HEK293 (cell line): ENCODE measurements around the gene CACNA1F.

Source experiments
- CTCF ChIA-PET: fragments of 350-600 bp; formaldehyde crosslinking; extraction: SDS; loops from one replicate; lab custom pipeline; 2021; ENCODE audit warnings: antibody characterized with exemption; lab: Yijun Ruan, JAX
- POLR2A ChIA-PET: fragments of 300-600 bp; formaldehyde crosslinking; extraction: SDS; loops from one replicate; lab custom pipeline; 2020; ENCODE audit warnings: antibody characterized with exemption, inconsistent platforms; lab: Yijun Ruan, JAX
- H3K27ac ChIP-seq: fragments of 200-500 bp; sonication (Bioruptor generic); 2 replicates; pipeline ENCODE4 v1.5.1; 2014; ENCODE audit warnings: low read depth, low read length, control low read depth, inconsistent platforms; ENCODE audit errors: extremely low read depth
- H3K36me3 ChIP-seq, 2 experiments: fragments of 200-500 bp in 1 of 2; sonication (Bioruptor generic) in 1 of 2; 1 replicate in 1 of 2; 2 replicates in 1 of 2; pipeline ENCODE4 v1.5.1; 2014 to 2017; ENCODE audit warnings: inconsistent platforms in 2 of 2, low read length in 2 of 2; ENCODE audit not compliant: control insufficient read depth in 2 of 2, insufficient read depth in 1 of 2
- H3K4me1 ChIP-seq: fragments of 200-500 bp; sonication (Bioruptor generic); 2 replicates; pipeline ENCODE4 v1.5.1; 2014; ENCODE audit warnings: mild to moderate bottlenecking, low read length, inconsistent platforms; ENCODE audit not compliant: control insufficient read depth, insufficient read depth
- H3K4me3 ChIP-seq: 2 replicates; pipeline ENCODE4 v1.5.1; 2011; ENCODE audit warnings: low read depth, mild to moderate bottlenecking, control low read depth, low read length, moderate library complexity
- H3K9me3 ChIP-seq: fragments of 200-500 bp; sonication (Bioruptor generic); 2 replicates; pipeline ENCODE4 v1.5.1; 2014; ENCODE audit warnings: low read depth, low read length, inconsistent platforms; ENCODE audit not compliant: control insufficient read depth, insufficient read depth
- AEBP2 ChIP-seq: fragments of 450-650 bp; formaldehyde crosslinking; IDR thresholded peaks from 2 replicates; pipeline ENCODE4 v1.5.1; 2016; ENCODE audit warnings: missing biosample characterization, missing genetic modification characterization, borderline replicate concordance
- HIC1 ChIP-seq: fragments of 450-650 bp; formaldehyde crosslinking; IDR thresholded peaks from 2 replicates; pipeline ENCODE4 v1.5.1; 2016; ENCODE audit warnings: missing biosample characterization, missing genetic modification characterization
- KLF16 ChIP-seq: fragments of 450-650 bp; formaldehyde crosslinking; IDR thresholded peaks from 2 replicates; pipeline ENCODE4 v1.5.1; 2017; ENCODE audit warnings: missing biosample characterization, missing genetic modification characterization
- PBX3 ChIP-seq: sonication (generic); formaldehyde crosslinking; IDR thresholded peaks from 2 replicates; pipeline ENCODE4 v1.8.1; 2022; ENCODE audit warnings: mild to moderate bottlenecking, moderate library complexity, missing genetic modification reagents
- ZBTB49 ChIP-seq: fragments of 450-650 bp; formaldehyde crosslinking; IDR thresholded peaks from 2 replicates; pipeline ENCODE4 v1.5.1; 2016; ENCODE audit warnings: missing biosample characterization, missing genetic modification characterization, low read depth
- ZBTB7A ChIP-seq: fragments of 450-650 bp; formaldehyde crosslinking; IDR thresholded peaks from 2 replicates; pipeline ENCODE4 v1.5.1; 2016; ENCODE audit warnings: low read depth, missing biosample characterization, missing genetic modification characterization
- ZNF175 ChIP-seq: fragments of 450-650 bp; formaldehyde crosslinking; IDR thresholded peaks from 2 replicates; pipeline ENCODE4 v1.5.1; 2016; ENCODE audit warnings: missing biosample characterization, missing genetic modification characterization
- ZNF18 ChIP-seq: fragments of 450-650 bp; formaldehyde crosslinking; IDR thresholded peaks from 2 replicates; pipeline ENCODE4 v1.5.1; 2016; ENCODE audit warnings: missing biosample characterization, missing genetic modification characterization
- ZNF2 ChIP-seq: fragments of 450-650 bp; formaldehyde crosslinking; IDR thresholded peaks from 2 replicates; pipeline ENCODE4 v1.5.1; 2016; ENCODE audit warnings: missing biosample characterization, missing genetic modification characterization
- ZNF223 ChIP-seq: fragments of 450-650 bp; formaldehyde crosslinking; IDR thresholded peaks from 2 replicates; pipeline ENCODE4 v1.5.1; 2016; ENCODE audit warnings: missing biosample characterization, missing genetic modification characterization
- ZNF266 ChIP-seq: fragments of 450-650 bp; formaldehyde crosslinking; IDR thresholded peaks from 2 replicates; pipeline ENCODE4 v1.5.1; 2016; ENCODE audit warnings: missing biosample characterization, missing genetic modification characterization, low read depth
- ZNF335 ChIP-seq: fragments of 450-650 bp; formaldehyde crosslinking; conservative IDR thresholded peaks from 2 replicates; pipeline ENCODE4 v1.5.1; 2016; ENCODE audit warnings: missing biosample characterization, missing genetic modification characterization
- ZNF449 ChIP-seq: fragments of 450-650 bp; formaldehyde crosslinking; IDR thresholded peaks from 2 replicates; pipeline ENCODE4 v1.5.1; 2017; ENCODE audit warnings: missing biosample characterization, mild to moderate bottlenecking, missing genetic modification characterization, moderate library complexity
- ZNF518A ChIP-seq: fragments of 450-650 bp; formaldehyde crosslinking; conservative IDR thresholded peaks from 2 replicates; pipeline ENCODE4 v1.5.1; 2016; ENCODE audit warnings: low read depth, missing biosample characterization, missing genetic modification characterization
- ZNF544 ChIP-seq: fragments of 450-650 bp; formaldehyde crosslinking; IDR thresholded peaks from 2 replicates; pipeline ENCODE4 v1.5.0; 2017; ENCODE audit warnings: missing biosample characterization, missing genetic modification characterization
- ZNF560 ChIP-seq: fragments of 450-650 bp; formaldehyde crosslinking; IDR thresholded peaks from 2 replicates; pipeline ENCODE4 v1.5.1; 2017; ENCODE audit warnings: missing biosample characterization, missing genetic modification characterization, borderline replicate concordance
- ZNF580 ChIP-seq: fragments of 450-650 bp; formaldehyde crosslinking; IDR thresholded peaks from 2 replicates; pipeline ENCODE4 v1.5.1; 2016; ENCODE audit warnings: missing biosample characterization, missing genetic modification characterization
- ZNF624 ChIP-seq: fragments of 450-650 bp; formaldehyde crosslinking; IDR thresholded peaks from 2 replicates; pipeline ENCODE4 v1.5.1; 2017; ENCODE audit warnings: missing biosample characterization, missing genetic modification characterization
- ZNF776 ChIP-seq: fragments of 450-650 bp; formaldehyde crosslinking; IDR thresholded peaks from 2 replicates; pipeline ENCODE4 v1.5.0; 2017; ENCODE audit warnings: missing biosample characterization, missing genetic modification characterization, borderline replicate concordance
- ZXDB ChIP-seq: fragments of 450-650 bp; formaldehyde crosslinking; IDR thresholded peaks from 2 replicates; pipeline ENCODE4 v1.5.1; 2016; ENCODE audit warnings: missing biosample characterization, missing genetic modification characterization

The CACNA1F gene

GRCh38 chrX:49160908-49161307, 72.2 kb downstream of the CACNA1F start (continued):
- no peak for TF ChIP-seq ZNF544

GRCh38 chrX:49157194-49157593, 75.9 kb downstream of the CACNA1F start:
- Histone ChIP-seq H3K4me1 (no peaks in the 10 kb centered on the region), H3K9me3 (no peaks in the 10 kb centered on the region), H3K36me3 (no peaks in the 10 kb centered on the region), H3K4me3 (no peak overlapping the region), H3K27ac (no peak overlapping the region)
- TF ChIP-seq ZNF560 (tag by site-specific recombination) (no peak), ZNF449 (tag by site-specific recombination) (no peak), ZNF2 (no peak), ZNF580 (tag by site-specific recombination) (no peak), ZXDB (no peak), ZNF335 (tag by site-specific recombination) (no peak), PBX3 (CRISPR knock-in tag) (no peak), KLF16 (no peak), HIC1 (tag by site-specific recombination) (no peak), ZNF266 (no peak), ZNF175 (no peak), ZNF18 (tag by site-specific recombination) (no peak), AEBP2 (tag by site-specific recombination) (no peak), ZNF776 (tag by site-specific recombination) (no peak), ZNF624 (no peak), ZBTB7A (tag by site-specific recombination) (no peak), ZBTB49 (tag by site-specific recombination) (no peak), ZNF223 (no peak), ZNF518A (tag by site-specific recombination) (no peak)
- CTCF ChIA-PET, result interaction anchor here (0.5 to 1.8 kb wide), 5 partner anchors 12 to 1528 kb away, joined by 3 to 8 read pairs (median 4); no protein-coding TSS in a partner anchor
- POLR2A ChIA-PET, result no interaction called here
